Measurements from ENCODE around the gene HSD17B14. TPM values are rescaled to one million over a fixed set of nuclear protein-coding genes. Genes with fewer than 3 reads are reported as not detected.

Gene HSD17B14
- total and polyA plus RNA-seq, 2 experiments from 2014 or later = 8.4 to 11.7 TPM

GRCh38 chr19:48856921-48857320 is 20.6 kb upstream of the HSD17B14 start:
- Histone ChIP-seq H3K27me3 (ENCODE audit: insufficient read depth) (no peaks in the 10 kb centered on the region), H3K4me3 (no peak overlapping the region), H3K4me1 (ENCODE audit: insufficient read depth) (peaks cover 8% of the 10 kb centered on the region; the same call in 1 of the 2 replicates), H2AFZ (no peak overlapping the region), H3F3A (replicated peaks; ENCODE audit: low read depth) (no peaks in the 10 kb centered on the region), H3K27ac (ENCODE audit: low read depth) (no peak overlapping the region), H3K79me2 (replicated peaks; ENCODE audit: insufficient read depth) (no peaks in the 10 kb centered on the region), H4K20me1 (replicated peaks; ENCODE audit: insufficient read depth) (no peaks in the 10 kb centered on the region), H3K4me2 (no peak overlapping the region), H3K36me3 (ENCODE audit: insufficient read depth) (no peaks in the 10 kb centered on the region; the same call in 1 of the 2 replicates), H3K9me2 (ENCODE audit: insufficient read depth) (no peaks in the 10 kb centered on the region)
- ATAC-seq = no peak
- H3K9me3 Mint-ChIP-seq = no peaks in the 10 kb centered on the region
- H3K4me3 Mint-ChIP-seq = no peak overlapping the region
- DNase-seq (ENCODE audit: low spot score) = no peak
- H3K27ac Mint-ChIP-seq = no peak overlapping the region
- peaks cover 7% of the 10 kb centered on the region for H3K36me3 Mint-ChIP-seq (ENCODE audit: low read depth)
- TF ChIP-seq POLR2AphosphoS5 (IDR thresholded peaks at IDR 0.05; ENCODE audit: low read depth) (no peak), STAT1 (IDR thresholded peaks at IDR 0.05; ENCODE audit: unreplicated experiment) (no peak), EZH2 (IDR thresholded peaks at IDR 0.05; ENCODE audit: low read depth, unreplicated experiment) (no peak), EZH2phosphoT487 (IDR thresholded peaks at IDR 0.05; ENCODE audit: unreplicated experiment) (no peak), ETS1 (IDR thresholded peaks at IDR 0.05) (no peak), CTCF (conservative IDR thresholded peaks at IDR 0.05; ENCODE audit: low read depth in 2 of 2) (no peak), NANOG (IDR thresholded peaks at IDR 0.05; ENCODE audit: borderline replicate concordance) (no peak), ZNF462 (CRISPR knock-in tag; IDR thresholded peaks at IDR 0.05) (no peak), ZNF114 (CRISPR knock-in tag; IDR thresholded peaks at IDR 0.05) (no peak), ZNF331 (CRISPR knock-in tag; IDR thresholded peaks at IDR 0.05; ENCODE audit: low read depth) (no peak), JUNB (IDR thresholded peaks at IDR 0.05; ENCODE audit: unreplicated experiment) (no peak)
- H3K27me3 Mint-ChIP-seq (ENCODE audit: insufficient read depth, low read depth, poor library complexity) = peaks cover 15% of the 10 kb centered on the region
- peaks cover 8% of the 10 kb centered on the region for H3K4me1 Mint-ChIP-seq
